Bronchial smooth muscle cell (primary cell): ENCODE data around the gene DTD1. TPM values are rescaled to one million over a fixed set of nuclear protein-coding genes. Genes with fewer than 3 reads are reported as not detected.

Source experiments
- total RNA-seq: library from RNA; depleted of rRNA; stranded (reverse); fragments of >200 nt; gene quantifications from 2 replicates; pipeline ENCODE4 v1.2.1, GENCODE V29; 2014

The DTD1 gene, protein sequence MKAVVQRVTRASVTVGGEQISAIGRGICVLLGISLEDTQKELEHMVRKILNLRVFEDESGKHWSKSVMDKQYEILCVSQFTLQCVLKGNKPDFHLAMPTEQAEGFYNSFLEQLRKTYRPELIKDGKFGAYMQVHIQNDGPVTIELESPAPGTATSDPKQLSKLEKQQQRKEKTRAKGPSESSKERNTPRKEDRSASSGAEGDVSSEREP
- total RNA-seq = 64.4 and 80.4 TPM in 2 replicates

DNA sequence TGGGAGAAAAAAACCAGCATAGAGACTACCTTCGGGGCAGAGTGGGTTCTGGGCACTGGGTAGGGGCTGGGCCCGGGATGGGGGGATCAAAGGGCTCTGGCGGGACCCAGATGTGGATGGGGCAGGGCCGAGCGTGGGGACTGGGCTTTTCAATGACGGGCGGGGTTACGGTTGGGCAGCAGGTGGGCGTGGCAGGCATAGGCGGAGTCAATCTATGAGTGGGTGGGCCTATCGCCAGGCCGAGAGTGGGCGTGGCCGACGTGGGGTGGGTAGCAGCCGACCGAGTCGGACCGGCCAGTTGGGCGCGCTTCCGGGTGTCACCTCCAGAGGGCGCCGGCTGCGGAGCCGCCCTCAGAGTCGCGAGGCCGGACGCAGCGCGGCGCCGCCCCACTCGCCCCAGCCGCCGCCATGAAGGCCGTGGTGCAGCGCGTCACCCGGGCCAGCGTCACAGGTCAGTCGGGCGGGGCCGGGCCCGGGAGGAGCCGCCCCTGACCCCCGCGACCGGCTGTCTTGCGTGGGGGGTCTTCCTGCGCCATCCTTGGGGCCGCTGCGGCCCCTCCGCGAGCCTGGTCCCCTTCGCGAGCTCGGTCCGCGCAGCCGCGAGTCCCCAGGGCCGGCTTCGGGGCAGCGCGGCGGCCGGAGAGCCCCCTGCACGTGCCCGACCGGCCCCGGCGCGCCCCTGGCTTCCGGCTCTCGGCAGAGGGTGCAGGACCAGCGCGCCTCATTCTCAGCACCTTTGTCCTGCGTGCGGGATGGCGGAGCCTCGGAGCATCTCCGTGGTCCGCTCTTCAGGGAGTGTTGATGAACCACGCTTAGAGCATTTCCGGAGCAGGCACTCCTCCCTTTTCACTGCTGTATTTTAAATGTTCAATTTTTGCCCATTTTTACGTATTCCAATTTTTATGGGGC lies at the start of gene DTD1:
Gene DTD1 (plus strand): TSS at position 390 of the 909 bp plus-strand sequence. CDS start 19 bp downstream, at position 409.

DNA sequence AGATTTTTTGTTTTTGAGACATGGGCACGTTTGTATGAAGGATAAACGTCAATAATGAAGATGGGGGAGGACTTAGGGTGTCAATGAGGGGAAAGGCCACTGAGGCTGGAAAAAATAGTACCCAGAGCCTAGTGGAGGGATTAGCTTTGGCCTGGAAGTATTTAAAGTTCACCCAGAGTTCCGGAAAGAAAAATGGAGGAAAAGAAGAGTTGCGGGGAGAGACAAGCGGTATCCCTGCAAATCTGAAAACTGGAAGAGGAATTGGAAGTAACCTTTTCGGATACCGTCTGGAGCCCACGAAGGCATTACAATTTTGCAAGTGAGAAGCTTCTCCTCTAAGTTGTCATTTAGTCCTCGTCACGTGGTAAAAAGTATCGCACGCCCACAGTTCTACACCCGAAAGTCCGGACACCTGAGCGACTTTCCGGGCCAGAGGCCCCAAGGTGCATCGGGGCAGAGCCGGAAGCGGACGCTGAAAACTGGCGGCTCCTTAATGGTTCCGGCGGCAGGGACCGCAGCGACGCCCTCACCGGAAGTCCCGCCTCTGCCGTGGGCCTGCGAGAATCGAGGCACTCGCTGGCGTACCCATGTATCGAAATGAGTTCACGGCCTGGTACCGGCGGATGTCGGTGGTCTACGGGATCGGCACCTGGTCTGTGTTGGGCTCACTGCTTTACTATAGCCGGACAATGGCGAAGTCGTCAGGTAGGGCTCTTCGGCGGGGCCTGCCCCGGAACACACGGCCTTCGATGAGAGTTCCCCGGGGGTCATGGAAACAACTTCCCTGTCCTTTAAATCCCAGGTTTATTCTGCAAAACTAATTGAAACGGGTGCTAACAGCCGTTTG lies 20.7 kb upstream of the DTD1 start, which contains the start of gene SMIM26:
Gene SMIM26 (plus strand): TSS at position 541 of the 847 bp plus-strand sequence. CDS start 47 bp downstream, at position 588.

GRCh38 chr20:18813483-18813882 lies 225.6 kb downstream of the DTD1 start, which contains the start of gene SCP2D1:
Gene SCP2D1, plus strand, starts transcription at chr20:18813783. Its CDS starts 33 bp downstream, at chr20:18813816.

Other genes starting within 250 kb of the DTD1 start
- gene DZANK1, start 121.0 kb upstream of the DTD1 start, total RNA-seq = 0.47 and 0.60 TPM in 2 replicates
- 8.4 and 14.3 TPM in 2 replicates for gene POLR3F, start 120.7 kb upstream of the DTD1 start, total RNA-seq
- gene RBBP9, start 90.8 kb upstream of the DTD1 start, total RNA-seq = 12.3 and 17.6 TPM in 2 replicates
- gene SEC23B, start 80.1 kb upstream of the DTD1 start, total RNA-seq = 33.1 and 35.7 TPM in 2 replicates
- gene SMIM26, start 20.6 kb upstream of the DTD1 start, total RNA-seq = 105 and 169 TPM in 2 replicates
- not detected in 2 replicates for gene SCP2D1, start 225.7 kb downstream of the DTD1 start, total RNA-seq